HEK293 (cell line): ENCODE data around the gene PGBD5.

Source experiments
- BCL11A ChIP-seq: fragments of 450-650 bp; formaldehyde crosslinking; IDR thresholded peaks from 2 replicates; pipeline ENCODE4 v1.5.1; 2016; ENCODE audit warnings: low read depth, missing biosample characterization, missing genetic modification characterization
- PBX3 ChIP-seq: sonication (generic); formaldehyde crosslinking; IDR thresholded peaks from 2 replicates; pipeline ENCODE4 v1.8.1; 2022; ENCODE audit warnings: mild to moderate bottlenecking, moderate library complexity, missing genetic modification reagents
- SCRT2 ChIP-seq: fragments of 450-650 bp; formaldehyde crosslinking; IDR thresholded peaks from 2 replicates; pipeline ENCODE4 v1.5.1; 2016; ENCODE audit warnings: missing biosample characterization, missing genetic modification characterization
- YY1 ChIP-seq: fragments of 450-650 bp; formaldehyde crosslinking; IDR thresholded peaks from 2 replicates; pipeline ENCODE4 v1.5.1; 2018; ENCODE audit warnings: missing biosample characterization, missing genetic modification characterization
- ZNF157 ChIP-seq: fragments of 450-650 bp; formaldehyde crosslinking; IDR thresholded peaks from 2 replicates; pipeline ENCODE4 v1.5.1; 2016; ENCODE audit warnings: missing biosample characterization, missing genetic modification characterization
- ZNF2 ChIP-seq: fragments of 450-650 bp; formaldehyde crosslinking; IDR thresholded peaks from 2 replicates; pipeline ENCODE4 v1.5.1; 2016; ENCODE audit warnings: missing biosample characterization, missing genetic modification characterization
- ZNF202 ChIP-seq: fragments of 450-650 bp; formaldehyde crosslinking; IDR thresholded peaks from 2 replicates; pipeline ENCODE4 v1.5.1; 2016; ENCODE audit warnings: missing biosample characterization, missing genetic modification characterization, borderline replicate concordance
- ZNF292 ChIP-seq: fragments of 450-650 bp; formaldehyde crosslinking; IDR thresholded peaks from 2 replicates; pipeline ENCODE4 v1.5.1; 2016; ENCODE audit warnings: low read depth, missing biosample characterization, missing genetic modification characterization, borderline replicate concordance
- ZNF514 ChIP-seq: fragments of 450-650 bp; formaldehyde crosslinking; IDR thresholded peaks from 2 replicates; pipeline ENCODE4 v1.5.1; 2016; ENCODE audit warnings: missing biosample characterization, missing genetic modification characterization
- ZNF529 ChIP-seq: fragments of 450-650 bp; formaldehyde crosslinking; IDR thresholded peaks from 2 replicates; pipeline ENCODE4 v1.5.1; 2017; ENCODE audit warnings: missing genetic modification characterization, missing biosample characterization; ENCODE audit not compliant: insufficient replicate concordance
- ZNF704 ChIP-seq: fragments of 450-650 bp; formaldehyde crosslinking; IDR thresholded peaks from 2 replicates; pipeline ENCODE4 v1.5.1; 2016; ENCODE audit warnings: missing biosample characterization, missing genetic modification characterization
- TF ChIP-seq, protein P1 (sequence below): fragments of 450-650 bp; formaldehyde crosslinking; IDR thresholded peaks from 2 replicates; pipeline ENCODE4 v1.5.1; 2016; ENCODE audit warnings: missing biosample characterization, missing genetic modification characterization
- TF ChIP-seq, protein P2 (sequence below): fragments of 450-650 bp; formaldehyde crosslinking; IDR thresholded peaks from 2 replicates; pipeline ENCODE4 v1.5.1; 2016; ENCODE audit warnings: missing biosample characterization, missing genetic modification characterization, borderline replicate concordance
- TF ChIP-seq, protein P3 (sequence below): fragments of 450-650 bp; formaldehyde crosslinking; IDR thresholded peaks from 2 replicates; pipeline ENCODE4 v1.5.1; 2016; ENCODE audit warnings: missing biosample characterization, missing genetic modification characterization

- TF ChIP-seq, protein P1, sequence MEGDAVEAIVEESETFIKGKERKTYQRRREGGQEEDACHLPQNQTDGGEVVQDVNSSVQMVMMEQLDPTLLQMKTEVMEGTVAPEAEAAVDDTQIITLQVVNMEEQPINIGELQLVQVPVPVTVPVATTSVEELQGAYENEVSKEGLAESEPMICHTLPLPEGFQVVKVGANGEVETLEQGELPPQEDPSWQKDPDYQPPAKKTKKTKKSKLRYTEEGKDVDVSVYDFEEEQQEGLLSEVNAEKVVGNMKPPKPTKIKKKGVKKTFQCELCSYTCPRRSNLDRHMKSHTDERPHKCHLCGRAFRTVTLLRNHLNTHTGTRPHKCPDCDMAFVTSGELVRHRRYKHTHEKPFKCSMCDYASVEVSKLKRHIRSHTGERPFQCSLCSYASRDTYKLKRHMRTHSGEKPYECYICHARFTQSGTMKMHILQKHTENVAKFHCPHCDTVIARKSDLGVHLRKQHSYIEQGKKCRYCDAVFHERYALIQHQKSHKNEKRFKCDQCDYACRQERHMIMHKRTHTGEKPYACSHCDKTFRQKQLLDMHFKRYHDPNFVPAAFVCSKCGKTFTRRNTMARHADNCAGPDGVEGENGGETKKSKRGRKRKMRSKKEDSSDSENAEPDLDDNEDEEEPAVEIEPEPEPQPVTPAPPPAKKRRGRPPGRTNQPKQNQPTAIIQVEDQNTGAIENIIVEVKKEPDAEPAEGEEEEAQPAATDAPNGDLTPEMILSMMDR (tag by site-specific recombination): no peak
- TF ChIP-seq SCRT2 (no peak), ZNF2 (tag by site-specific recombination) (no peak), ZNF514 (tag by site-specific recombination) (no peak), ZNF292 (no peak), ZNF529 (no peak), ZNF202 (tag by site-specific recombination) (no peak), ZNF704 (tag by site-specific recombination) (no peak), PBX3 (no peak), YY1 (tag by site-specific recombination) (no peak), BCL11A (tag by site-specific recombination) (no peak), ZNF157 (no peak)
- TF ChIP-seq, protein P2, sequence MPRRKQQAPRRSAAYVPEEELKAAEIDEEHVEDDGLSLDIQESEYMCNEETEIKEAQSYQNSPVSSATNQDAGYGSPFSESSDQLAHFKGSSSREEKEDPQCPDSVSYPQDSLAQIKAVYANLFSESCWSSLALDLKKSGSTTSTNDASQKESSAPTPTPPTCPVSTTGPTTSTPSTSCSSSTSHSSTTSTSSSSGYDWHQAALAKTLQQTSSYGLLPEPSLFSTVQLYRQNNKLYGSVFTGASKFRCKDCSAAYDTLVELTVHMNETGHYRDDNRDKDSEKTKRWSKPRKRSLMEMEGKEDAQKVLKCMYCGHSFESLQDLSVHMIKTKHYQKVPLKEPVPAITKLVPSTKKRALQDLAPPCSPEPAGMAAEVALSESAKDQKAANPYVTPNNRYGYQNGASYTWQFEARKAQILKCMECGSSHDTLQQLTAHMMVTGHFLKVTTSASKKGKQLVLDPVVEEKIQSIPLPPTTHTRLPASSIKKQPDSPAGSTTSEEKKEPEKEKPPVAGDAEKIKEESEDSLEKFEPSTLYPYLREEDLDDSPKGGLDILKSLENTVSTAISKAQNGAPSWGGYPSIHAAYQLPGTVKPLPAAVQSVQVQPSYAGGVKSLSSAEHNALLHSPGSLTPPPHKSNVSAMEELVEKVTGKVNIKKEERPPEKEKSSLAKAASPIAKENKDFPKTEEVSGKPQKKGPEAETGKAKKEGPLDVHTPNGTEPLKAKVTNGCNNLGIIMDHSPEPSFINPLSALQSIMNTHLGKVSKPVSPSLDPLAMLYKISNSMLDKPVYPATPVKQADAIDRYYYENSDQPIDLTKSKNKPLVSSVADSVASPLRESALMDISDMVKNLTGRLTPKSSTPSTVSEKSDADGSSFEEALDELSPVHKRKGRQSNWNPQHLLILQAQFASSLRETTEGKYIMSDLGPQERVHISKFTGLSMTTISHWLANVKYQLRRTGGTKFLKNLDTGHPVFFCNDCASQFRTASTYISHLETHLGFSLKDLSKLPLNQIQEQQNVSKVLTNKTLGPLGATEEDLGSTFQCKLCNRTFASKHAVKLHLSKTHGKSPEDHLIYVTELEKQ (tag by site-specific recombination): no peak
- TF ChIP-seq, protein P3, sequence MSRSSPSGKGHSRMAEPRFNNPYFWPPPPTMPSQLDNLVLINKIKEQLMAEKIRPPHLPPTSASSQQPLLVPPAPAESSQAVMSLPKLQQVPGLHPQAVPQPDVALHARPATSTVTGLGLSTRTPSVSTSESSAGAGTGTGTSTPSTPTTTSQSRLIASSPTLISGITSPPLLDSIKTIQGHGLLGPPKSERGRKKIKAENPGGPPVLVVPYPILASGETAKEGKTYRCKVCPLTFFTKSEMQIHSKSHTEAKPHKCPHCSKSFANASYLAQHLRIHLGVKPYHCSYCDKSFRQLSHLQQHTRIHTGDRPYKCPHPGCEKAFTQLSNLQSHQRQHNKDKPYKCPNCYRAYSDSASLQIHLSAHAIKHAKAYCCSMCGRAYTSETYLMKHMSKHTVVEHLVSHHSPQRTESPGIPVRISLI (tag by site-specific recombination): no peak
These were observed 4.7 kb downstream of the PGBD5 start for GRCh38 chr1:230421481-230421880.
